ENCODE data around the gene MINDY4.
"Not testable (repeated sequence)": the region's sequence is repeated elsewhere in the genome, so short reads cannot be mapped to it uniquely, and the experiment has no call there.

The MINDY4 gene

GRCh38 chr7:30824821-30825720 lies 53.9 kb downstream of the MINDY4 start:
- ChIA-PET POLR2A (no interaction called here), CTCF (interaction anchor here (1.6 kb wide), 1 partner anchor 14 kb away, joined by 4 read pairs; no protein-coding TSS in a partner anchor)
- TF ChIP-seq CTCF (IDR thresholded peaks at IDR 0.05; ENCODE audit: control extremely low read depth, extremely low read depth, low read depth, missing control alignments): no peak
- DNase-seq (ENCODE audit: extremely low spot score): no peak

GRCh38 chr7:30826181-30826580 lies 55.0 kb downstream of the MINDY4 start:
- ChIA-PET POLR2A (no interaction called here), CTCF (interaction anchor here (0.8 to 1.6 kb wide), 3 partner anchors 9 to 14 kb away, joined by 3 to 4 read pairs (median 3); no protein-coding TSS in a partner anchor)
- no peak for TF ChIP-seq CTCF (IDR thresholded peaks at IDR 0.05; ENCODE audit: control extremely low read depth, extremely low read depth, low read depth, missing control alignments)
- DNase-seq (ENCODE audit: extremely low spot score): no peak

GRCh38 chr7:30828591-30828990 lies 57.4 kb downstream of the MINDY4 start:
- CTCF ChIA-PET: interaction anchor here (1.9 to 2.1 kb wide), 2 partner anchors 9 to 27 kb away, joined by 5 read pairs; no protein-coding TSS in a partner anchor
- no peak for DNase-seq (ENCODE audit: extremely low spot score)
- TF ChIP-seq CTCF (IDR thresholded peaks at IDR 0.05; ENCODE audit: control extremely low read depth, extremely low read depth, low read depth, missing control alignments): no peak
- POLR2A ChIA-PET: no interaction called here

- no peak for DNase-seq (ENCODE audit: extremely low spot score)
- ChIA-PET POLR2A (no interaction called here), CTCF (interaction anchor here (1.9 to 2.1 kb wide), 2 partner anchors 10 to 28 kb away, joined by 5 read pairs; no protein-coding TSS in a partner anchor)
- no peak for TF ChIP-seq CTCF (IDR thresholded peaks at IDR 0.05; ENCODE audit: control extremely low read depth, extremely low read depth, low read depth, missing control alignments)
These were observed 58.3 kb downstream of the MINDY4 start for GRCh38 chr7:30829471-30829870.

- ChIA-PET POLR2A (no interaction called here), CTCF (no interaction called here)
- no peak for TF ChIP-seq CTCF (IDR thresholded peaks at IDR 0.05; ENCODE audit: control extremely low read depth, extremely low read depth, low read depth, missing control alignments)
- no peak for DNase-seq (ENCODE audit: extremely low spot score)
These were observed 60.0 kb downstream of the MINDY4 start for GRCh38 chr7:30831227-30831626.

GRCh38 chr7:30831936-30832335 lies 60.7 kb downstream of the MINDY4 start:
- no peak for DNase-seq (ENCODE audit: extremely low spot score)
- CTCF ChIA-PET: no interaction called here
- TF ChIP-seq CTCF (IDR thresholded peaks at IDR 0.05; ENCODE audit: control extremely low read depth, extremely low read depth, low read depth, missing control alignments): no peak
- POLR2A ChIA-PET: no interaction called here

GRCh38 chr7:30834017-30834674 lies 62.9 kb downstream of the MINDY4 start:
- POLR2A ChIA-PET; DNase-seq (ENCODE audit: extremely low spot score): not testable (repeated sequence)
- CTCF ChIA-PET: interaction anchor here (0.8 kb wide), 1 partner anchor 35 kb away, joined by 3 read pairs; no protein-coding TSS in a partner anchor
